SKM-1 (cell line): ENCODE data around the gene DNAJC16.
A peak's percentile ranks its signal among the peaks of the same experiment; 100 is the strongest.
"Not testable (repeated sequence)": the region's sequence is repeated elsewhere in the genome, so short reads cannot be mapped to it uniquely, and the experiment has no call there.

Experiments
- DNase-seq: peaks from one replicate; lab custom pipeline; 2025; ENCODE audit not compliant: unreplicated experiment; lab: John Stamatoyannopoulos, UW

DNAJC16 gene

DNA sequence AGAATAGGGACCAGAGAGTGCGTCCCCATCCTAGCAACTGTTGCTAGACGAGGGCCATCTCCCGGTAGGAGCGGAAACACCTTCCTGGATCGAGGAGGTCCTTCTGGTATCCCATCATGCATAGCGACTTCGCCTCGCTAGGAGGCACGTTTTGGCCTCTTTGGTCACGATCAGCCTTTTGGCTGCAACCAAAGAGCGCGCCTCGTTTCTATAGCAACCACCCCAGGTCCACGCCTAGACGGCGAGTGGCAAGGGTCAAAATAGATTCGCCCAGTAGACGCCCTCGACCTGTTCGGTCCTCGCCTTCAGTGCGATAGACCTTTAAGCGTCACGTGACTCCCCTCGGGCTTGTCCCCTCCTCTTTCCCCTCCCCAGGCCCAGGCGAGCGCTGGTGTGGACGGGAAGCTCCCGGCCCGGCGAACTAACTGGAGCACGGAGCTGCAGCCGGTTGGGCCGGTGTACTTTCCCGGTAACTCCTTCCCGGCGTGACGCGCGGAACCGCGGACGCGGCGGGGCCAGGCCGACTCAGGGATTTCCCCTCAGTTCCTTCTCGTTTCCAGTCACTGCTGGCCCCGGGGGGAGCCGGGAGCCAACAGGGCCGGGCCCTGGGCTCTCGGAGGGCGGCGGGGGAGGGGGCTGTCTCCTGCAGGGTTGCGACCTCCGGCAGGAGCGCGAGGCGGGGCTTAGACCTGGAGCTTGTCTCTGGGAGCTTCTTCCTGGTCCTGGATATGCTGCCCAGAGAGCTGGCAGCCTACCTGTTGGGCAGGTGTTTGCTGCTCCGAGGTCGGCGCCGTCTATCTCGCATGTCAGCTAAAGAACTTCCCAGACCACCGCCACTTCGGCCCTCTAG, at the start of gene DNAJC16:
Gene DNAJC16, plus strand, starts transcription at position 359 of the 850 bp plus-strand sequence. CDS start 2,258 bp downstream, outside the sequence.
- peak; percentile 96 for DNase-seq

DNA sequence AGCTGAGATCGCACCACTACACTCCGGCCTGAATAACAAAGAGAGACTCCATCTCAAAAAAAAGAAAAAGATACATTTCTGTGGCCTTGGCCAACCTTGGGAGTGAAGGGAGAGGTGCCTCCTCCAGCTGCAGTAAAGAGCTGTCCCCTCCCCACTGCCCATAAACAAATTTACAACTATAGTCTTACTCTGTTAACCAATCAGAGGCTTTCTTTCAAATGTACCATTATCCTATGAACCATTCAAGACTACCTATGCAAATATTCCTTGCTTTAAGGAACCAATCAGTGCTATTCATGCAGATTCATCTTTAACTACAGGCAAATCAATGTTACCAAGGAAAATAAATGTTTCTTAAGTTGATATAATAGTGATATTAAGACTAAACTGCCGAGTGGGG, 49.7 kb upstream of the DNAJC16 start:
- no peak for DNase-seq

DNA sequence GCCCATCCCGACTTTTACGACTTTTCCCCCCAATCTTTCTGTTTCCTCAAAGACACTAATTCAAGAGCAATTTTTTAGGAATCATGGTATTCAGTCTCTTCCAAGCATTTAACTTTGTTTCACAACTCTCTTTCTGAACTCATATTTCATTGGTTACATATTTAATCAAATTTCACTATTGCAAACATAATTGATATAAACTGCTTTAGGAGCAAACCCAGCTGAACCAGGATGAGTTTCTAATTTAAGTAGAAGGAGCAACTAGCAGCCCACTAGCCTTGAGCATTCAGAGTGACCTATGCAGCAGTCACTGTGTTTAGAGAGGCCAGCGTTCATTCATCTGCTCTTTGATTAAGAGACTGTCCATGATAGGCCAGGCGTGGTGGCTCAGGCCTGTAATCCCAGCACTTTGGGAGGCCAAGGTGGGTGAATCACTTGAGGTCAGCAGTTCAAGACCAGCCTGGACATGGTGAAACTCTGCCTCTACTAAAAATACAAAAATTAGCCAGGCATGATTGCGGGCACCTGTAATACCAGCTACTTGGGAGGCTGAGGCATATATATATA, 48.9 kb upstream of the DNAJC16 start:
- no peak for DNase-seq

DNA sequence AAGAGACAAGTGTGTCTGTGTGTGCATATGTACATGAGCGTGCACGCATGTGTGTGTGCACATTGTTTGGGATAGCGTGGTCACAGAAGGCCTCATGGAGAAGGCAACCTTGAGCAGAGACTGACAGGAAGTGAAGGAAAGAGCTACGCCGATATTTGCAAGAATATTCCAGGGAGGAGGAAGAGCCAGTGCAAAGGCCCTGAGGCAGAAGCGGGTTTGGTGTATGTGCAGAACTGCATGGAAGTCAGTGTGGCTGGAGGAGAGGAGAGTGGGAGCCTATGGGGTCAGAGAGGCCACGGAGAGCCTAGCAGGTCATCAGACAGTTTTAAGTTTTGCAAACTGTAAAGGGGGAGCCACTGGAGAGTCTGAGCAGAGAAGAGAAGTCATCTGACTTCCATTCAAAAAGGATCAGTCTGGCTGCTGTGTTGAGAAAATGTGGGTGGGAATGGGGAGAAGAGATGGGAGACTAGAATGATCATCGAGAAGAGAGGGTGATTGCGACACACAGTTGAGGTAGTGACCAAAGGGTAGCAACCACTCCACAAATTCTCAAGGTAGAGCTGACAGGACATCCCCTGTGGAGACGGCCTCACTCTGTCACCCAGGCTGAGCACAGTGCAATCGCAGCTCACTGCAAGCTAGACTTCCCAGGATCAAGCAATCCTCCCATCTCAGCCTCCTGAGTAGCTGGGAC, 46.8 kb upstream of the DNAJC16 start:
- no peak for DNase-seq

DNA sequence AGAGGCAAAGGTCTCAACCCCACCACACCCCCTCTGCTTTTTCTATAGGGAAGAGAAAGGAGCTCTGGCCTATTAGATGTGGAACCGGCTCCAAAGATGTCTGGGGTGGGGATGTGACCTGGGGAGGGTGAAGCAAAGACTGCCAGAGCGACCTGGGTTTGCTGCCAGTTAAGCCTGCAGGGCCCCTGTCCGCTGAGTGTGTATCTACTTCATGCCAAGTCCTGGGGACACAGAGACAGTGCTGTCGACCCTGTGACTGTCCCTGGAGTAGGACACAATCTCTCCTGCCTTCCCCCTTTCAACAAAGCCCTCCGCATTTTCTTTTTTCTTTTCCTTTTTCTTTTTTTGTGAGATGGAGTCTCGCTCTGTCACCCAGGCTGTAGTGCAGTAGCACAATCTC, 44.2 kb upstream of the DNAJC16 start:
- not testable (repeated sequence) for DNase-seq

DNA sequence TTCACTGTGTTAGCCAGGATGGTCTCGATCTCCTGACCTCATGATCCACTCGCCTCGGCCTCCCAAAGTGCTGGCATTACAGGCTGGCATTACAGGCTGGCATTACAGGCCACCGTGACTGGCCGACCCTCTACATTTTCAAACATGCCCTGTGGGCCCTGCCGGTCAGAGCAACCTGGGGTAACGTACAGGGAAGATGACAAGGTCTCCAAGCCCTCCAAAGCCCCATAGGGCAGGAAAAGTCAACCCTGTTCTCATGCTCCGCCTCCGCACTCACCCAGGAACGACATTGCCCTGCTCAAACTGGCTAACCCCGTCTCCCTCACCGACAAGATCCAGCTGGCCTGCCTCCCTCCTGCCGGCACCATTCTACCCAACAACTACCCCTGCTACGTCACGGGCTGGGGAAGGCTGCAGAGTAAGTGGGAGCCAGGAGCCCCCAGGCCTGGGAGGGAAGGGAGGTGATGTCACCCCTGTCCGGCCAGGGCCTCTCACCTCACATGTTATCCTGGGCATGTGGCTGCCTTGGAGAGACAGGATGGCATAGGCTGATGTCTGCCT, 43.6 kb upstream of the DNAJC16 start:
- DNase-seq, result not testable (repeated sequence)

DNA sequence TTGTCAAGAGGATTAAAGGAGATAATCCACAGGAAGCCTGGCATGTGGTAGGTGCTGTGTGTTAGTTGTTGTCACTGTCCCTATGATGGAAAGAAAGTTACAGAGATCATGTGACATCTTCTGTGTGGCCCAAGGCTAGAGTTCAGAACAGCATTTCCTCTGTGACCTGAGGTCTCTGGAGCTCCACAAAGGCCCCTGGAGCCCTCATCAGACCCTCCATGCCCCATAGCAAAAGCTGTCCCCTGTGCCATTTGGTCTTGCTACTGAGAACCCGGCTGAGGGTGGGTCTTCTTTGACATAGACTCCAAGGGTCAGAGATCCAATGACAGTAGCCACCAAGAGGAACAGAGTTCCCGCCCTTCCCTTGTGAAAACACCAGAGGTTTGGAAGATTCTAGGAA, 42.7 kb upstream of the DNAJC16 start:
- DNase-seq, result no peak

DNA sequence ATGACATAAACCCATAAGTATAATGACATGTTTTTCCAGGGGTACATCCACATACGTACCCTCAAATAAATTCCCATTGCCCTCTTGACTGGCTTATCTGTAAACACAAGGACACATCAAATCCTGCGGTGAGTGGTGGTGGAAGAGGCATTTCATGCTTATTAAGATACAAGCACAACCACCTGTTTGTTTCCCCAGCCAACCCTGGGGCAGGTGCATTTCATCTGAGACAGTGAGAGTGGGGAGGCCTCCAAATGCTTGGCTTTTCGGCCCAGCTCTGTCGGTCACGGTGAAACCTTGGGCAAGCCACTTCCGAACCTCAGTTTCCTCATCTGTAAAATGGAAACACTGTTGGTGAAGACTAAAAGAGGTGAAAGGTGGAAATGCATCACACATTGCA, 42.2 kb upstream of the DNAJC16 start:
- DNase-seq, result not testable (repeated sequence)

DNA sequence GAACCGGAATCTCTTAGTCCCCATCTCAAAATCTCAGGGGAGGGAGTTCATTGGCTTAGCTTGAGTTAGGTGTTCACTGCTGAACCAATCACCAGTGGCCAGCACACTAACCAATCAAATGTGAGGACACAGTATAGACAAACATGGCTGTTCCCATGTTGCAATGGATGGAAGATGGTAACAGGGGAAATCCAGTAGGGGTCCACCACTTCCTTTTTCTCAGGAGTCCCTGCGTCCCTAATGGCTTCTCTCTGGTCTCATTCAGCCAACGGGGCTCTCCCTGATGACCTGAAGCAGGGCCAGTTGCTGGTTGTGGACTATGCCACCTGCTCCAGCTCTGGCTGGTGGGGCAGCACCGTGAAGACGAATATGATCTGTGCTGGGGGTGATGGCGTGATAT, 41.0 kb upstream of the DNAJC16 start:
- no peak for DNase-seq

DNA sequence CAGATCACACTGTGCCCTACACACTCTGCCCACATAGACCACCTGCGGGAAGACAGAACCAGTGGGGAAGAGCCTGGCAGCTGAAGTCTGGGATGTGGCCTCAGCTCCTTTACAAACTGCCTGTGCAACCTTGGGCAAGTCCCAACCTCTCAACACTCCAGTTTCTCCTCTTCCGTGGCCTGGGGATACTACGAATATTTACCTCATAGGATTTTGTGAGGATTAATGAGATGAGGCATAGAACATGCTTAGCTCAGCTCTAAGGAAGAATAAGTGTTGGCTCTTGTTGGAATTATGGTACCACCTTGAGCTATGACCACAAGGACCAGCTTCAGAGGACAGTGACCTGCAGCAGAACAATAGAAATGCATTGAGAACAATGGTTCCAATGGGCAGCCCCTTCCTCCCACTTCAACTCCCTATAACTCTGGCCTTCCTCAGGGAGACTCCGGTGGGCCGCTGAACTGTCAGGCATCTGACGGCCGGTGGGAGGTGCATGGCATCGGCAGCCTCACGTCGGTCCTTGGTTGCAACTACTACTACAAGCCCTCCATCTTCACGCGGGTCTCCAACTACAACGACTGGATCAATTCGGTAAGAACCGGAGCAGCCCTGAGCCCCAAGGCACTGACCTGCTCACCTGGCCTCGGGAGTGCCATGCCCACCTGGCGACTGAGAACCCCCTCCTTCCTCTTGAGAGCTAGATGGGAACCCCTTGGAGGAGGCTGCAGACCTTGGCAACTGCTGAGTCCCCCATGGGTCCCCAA, 39.6 kb upstream of the DNAJC16 start:
- DNase-seq, result not testable (repeated sequence)

DNA sequence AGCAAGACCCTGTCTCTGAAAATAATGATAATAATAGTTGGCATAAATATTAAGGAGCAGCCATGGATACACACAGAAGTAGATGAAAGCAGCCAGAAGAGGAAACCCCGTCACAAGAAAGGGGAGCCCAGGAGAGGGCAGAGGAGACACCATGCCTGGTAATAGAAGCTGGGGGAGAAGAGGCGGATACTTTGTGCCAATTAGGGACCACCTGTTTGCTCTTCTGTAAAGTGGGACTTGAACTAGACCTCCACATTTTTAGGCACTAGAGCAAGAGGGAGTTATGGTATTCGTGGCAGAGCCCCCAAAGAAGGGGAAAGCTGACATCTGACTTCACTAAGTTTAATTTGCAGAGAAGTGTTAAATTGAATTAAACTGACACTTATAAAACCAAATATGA, 38.3 kb upstream of the DNAJC16 start:
- DNase-seq, result no peak

DNA sequence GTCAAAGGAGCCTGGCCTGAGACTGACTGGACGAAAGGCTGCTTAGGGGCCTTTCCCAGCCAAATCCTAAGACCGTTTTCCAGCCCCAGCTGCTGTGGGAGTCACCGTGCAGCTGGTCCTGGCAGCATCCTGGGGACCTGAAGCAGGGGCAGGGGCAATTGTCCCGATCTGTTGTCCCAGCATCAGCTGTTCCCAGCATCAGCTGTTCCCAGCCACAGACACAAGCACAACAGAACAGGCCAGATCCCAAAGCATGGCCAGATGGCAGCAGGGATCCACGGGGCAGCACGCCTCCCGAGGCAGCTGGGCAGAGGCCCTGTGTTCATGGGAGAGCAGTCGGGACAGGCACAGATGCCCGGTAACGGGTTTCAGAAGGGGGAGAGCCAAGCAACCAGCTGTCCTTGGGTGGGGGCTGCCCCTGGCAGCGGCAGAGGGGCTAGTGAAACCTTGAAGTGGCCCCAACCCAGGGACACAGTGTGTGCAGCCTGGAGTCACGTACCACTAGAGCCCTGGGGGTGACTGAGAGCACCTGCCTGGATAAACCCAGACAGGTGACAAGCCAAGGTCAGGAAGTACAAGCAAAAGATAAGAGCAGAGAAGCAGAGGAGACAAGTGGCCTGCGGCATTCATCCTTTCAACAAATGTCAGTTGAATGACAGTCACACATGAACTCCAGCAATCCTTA, 37.5 kb upstream of the DNAJC16 start:
- no peak for DNase-seq

DNA sequence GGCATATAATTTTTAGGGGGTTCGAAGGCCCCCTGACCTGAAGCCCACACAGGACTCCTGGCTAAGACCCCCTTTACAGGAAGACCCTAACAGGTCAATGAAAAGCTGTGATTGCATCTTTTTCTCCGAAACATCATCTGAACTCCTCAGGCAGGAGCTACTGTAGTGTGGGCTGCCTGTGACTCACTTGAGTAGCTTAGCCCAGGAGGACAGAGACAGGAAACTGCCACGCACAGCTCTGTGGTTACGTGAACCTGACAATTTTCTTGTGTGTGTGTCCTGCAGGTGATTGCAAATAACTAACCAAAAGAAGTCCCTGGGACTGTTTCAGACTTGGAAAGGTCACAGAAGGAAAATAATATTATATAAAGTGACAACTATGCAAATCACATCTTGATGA, 35.6 kb upstream of the DNAJC16 start:
- not testable (repeated sequence) for DNase-seq

DNA sequence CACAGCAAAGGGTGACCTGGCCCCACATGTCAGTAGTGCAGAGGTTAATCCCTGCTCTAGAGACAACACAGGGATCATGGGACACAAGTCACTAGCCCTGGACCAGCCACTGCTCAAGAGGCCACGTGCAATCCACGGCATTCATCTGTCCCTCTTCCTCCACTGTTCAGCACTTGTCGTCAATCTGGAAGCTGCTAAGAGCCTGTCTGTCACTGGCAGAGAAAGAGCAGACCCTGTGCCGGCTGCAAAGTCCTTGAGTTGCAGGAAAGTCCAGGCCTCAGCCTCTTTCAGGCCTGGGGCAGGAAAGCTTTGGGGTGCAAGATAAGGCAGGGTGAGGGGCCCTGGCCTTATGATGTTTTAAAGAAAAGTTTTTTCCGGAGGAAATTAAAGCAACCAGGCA, 34.1 kb upstream of the DNAJC16 start:
- DNase-seq, result no peak

DNA sequence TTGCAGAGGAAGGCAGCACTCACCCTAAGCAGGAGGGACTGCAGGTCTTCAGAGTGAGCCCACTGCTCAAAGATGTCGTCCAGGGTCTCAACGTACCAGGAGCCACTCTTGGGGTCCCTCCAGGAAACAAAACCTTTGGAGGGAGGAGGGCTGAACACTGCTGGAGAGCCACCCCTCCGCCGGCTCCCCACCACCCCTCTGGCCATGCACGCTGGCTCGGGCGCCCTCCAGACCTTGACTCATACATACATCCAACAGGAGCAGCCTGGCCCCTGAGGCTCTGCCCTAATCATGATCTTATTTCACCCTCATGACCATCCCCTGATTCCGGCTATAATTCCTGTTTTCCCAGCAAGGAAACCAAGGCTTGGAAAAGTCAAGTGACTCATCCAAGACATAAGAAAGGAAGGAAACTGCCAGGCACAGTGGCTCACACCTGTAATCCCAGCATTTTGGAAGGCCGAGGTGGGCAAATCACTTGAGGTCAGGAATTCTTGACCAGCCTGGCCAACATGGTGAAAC, 32.7 kb upstream of the DNAJC16 start:
- no peak for DNase-seq

DNA sequence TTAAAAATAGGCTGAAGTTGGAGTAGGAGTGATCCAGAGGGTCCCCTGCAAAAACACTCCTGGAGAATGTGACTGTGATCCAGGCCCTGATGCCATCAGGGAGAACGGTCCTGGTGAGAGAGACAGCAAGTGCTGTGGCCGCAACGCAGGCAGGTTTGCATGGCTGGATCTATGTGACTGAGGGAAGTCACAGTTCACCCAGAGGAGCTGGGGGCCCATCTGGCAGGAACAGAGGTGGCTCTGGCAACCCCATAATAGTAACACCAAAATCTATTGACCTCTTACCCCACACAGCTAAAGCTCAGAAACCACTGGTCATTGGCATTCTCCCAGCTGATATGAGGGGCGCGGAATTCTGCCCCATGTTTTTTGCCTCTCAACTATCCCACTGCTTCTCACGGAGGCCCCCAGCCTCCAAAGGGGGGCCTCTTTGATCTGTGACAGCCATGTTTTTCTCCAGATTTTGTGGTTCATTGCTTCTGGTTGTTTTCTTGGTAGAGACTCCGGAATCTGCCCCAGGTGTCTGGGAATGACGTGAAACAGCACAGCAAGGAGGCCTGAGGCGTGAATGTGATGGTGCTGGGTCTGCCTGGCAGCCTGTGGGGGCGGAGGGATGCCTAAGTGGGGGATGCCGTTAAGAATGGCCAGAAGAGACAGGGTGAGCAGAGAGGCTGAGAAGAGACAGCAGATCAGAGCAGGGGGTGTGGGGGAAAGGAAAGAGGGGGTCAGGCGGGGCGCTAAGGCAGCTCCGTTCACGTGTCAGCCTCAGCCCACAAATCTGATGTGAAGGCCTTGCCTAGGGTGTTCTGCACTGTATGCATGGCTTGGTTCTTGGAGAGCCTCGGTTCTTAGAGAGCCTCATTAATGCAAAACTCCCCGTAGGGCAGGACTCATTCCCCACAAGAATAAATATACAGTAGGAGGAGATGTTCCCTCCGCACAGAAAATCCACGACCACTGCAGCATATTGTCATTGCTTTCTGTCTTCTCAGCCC, 26.2 kb upstream of the DNAJC16 start:
- DNase-seq, result no peak

DNA sequence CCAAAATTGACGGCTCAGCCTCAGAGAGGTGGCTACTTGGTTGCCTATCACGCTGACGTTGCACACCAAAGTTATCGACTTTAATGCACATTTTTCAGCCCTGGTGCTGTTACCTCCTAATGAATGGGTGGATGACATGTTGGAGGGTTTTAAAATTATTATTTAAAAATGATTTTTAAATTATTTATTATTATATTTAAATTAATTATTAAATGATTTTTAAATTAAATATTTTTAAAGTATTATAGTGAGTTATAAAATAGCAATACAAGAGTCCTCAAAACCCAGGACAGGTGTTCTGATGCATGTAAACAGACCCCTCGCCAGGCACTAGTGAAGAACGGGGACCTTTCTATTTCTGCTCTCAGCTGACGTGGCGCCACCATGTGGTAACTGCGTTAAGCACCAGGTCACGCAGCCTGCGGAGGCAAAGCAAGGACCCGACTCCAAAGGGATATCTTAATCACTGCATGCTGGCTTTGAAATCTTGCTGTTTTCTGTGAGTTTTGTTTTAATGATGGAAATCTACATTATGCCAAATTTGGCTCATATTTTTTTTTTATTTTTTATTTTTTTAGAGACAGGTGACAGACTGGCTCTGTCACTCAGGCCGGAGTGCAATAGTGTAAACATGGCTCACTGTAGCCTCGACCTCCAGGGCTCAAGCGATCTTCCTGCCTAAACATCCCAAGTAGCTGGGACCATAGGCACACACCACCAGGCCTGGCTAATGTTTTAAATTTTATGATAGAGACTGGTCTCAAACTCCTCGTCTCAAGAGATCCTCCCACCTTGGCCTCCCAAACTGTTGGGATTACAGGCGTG, 25.2 kb upstream of the DNAJC16 start:
- DNase-seq, result peak; percentile 51

DNA sequence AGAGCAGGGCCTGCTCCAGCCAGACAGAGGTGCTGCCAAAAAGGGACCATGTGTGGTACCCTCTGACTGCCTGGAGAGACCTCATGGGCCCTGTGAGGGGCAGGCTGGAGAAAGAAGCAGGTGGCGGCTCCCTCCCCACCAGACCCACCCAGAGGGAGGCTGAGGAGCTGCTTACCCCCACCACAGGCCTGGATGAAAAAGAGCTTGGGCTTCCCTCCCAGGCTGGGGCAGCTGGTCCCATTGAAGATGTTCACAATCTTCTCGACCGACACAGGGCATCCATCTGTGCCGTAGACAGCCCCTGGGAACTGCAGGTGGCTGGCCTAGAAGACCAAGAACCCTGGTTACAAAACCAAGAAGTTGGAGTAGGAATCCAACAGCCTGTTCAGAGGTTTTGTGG, 22.2 kb upstream of the DNAJC16 start:
- DNase-seq, result no peak
